Stimulated activated CD4-positive, alpha-beta T cell treated with anti-CD3 and anti-CD28 coated beads, TNF-alpha, amount 100 ng/mL, for 4 hours (primary cell): ENCODE measurements around the gene HELZ.

ENCODE experiments used
- DNase-seq, 3 experiments: peaks; one replicate each; pipeline ENCODE4 v3.0.0-alpha.2; 2020; ENCODE audit warnings: low read depth in 3 of 3

Gene HELZ

GRCh38 chr17:67079491-67079890 is 165.5 kb downstream of the HELZ start:
- no peak for DNase-seq

- DNase-seq = no peak
These were observed 166.7 kb downstream of the HELZ start for GRCh38 chr17:67078292-67078691.

DNA sequence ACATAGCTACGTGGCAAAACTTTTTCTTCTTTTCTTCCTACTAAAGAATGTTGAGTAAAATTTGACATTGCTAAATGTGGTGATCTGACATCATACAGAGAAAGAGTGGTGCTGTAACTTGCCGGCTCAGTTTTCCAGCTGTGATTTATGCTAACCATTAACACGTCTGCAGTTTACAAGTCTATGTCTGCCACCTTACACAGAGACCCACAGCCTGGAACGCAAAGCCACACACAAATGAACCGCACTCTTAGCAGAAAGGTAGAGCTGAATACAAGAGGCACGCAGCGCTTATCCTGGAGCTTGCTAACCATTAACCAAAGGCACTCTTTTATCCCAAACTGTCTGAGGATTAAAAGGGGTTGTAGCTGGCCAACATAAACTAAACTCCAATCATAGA is 168.7 kb downstream of the HELZ start:
- DNase-seq = no peak

DNA sequence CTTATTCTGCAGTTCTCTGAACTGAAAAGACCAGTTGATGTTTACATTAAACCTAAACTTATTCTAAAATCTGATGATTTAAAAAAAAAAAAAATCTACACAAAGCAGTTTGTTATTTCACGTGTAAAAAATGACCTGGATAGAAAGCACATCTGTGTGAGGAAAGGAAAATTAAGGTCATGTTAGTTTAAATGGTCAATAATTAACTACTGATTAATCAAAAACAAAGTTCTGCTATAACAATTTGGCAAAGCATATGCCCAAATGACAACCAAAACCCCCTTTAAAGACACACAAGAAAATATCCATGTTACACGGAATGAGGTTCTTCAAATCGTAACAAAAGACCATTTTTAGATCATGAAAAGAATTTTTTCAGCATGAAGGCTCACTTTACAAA is 170.2 kb downstream of the HELZ start:
- no peak for DNase-seq

DNA sequence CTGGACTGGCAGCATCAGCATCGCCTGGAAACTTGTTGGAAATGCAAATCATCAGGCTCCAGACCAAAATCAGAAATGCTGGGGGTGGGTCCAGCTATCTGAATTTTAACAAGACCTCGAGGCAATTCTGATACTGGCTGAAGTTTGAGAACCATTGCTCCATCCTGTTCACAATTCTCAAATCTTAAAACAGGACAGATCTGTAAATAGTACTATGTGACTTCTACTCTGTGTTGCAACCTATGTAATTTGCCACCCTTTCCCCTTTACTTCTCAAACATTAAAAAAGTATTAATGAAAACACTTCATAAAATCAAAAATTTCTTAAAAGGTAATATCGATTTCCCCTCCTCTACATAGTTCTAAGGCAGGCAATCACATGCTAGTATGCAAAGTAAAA is 172.1 kb downstream of the HELZ start:
- no peak for DNase-seq

DNA sequence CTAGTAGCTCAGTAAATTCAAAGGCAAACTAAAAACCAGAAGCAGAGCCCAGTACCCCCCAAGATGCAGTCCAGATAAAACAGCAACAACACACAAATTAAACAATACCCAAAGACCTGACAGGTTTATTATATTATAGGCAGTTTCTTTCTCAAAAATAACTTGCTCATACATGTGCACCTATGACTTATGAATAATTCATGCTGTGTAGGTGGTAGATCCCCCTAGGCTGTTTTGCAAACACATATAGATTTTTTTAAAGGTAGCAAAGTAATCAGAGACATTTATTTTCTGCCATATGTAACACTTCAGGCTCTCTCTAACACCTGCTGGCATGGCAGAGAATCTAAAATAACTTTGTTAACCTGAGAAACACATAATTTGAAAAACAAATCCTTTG is 173.4 kb downstream of the HELZ start:
- no peak for DNase-seq

DNA sequence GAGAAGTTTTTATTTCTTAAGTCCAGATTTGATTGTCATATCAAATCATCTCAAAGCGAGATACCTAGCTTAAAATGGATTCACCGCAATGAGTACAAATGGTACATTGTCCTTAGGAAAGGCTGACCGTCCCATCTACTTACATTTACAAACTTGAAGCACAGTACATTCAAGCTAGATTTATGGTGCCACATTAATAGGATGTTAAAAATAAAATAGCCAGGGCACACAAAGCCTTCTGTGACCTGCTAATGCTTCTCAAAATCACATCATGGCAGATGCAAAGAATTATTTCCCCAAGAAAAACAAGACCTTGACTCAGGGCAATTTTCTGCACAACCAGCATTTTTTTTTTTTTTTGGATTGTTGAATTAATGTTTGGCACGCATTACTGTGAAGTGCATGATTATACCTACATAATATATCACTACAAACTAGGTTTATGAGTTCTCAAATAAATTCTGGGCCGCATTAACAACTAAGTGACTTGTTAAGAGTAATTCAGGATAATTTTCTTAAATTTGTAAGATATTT is 175.3 kb downstream of the HELZ start:
- DNase-seq = no peak

DNA sequence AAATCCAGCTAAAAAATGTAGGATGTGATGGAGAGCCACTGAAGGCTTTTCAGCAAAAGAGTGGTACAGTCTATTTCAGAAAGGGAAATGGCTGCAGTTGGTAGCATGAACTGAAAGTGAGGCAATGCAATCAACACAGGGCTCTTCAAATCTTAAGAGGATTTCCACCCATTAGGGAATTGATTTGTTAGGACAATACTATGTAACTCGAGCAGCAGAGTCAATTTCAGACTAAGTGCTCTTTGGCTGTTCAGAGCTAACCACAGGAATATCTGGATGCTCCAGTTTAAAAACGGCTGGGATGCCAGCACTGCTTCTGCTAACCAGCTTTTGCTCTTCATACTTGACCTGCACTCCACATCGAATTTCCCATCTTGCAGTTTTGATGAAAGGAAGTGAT is 176.0 kb downstream of the HELZ start:
- DNase-seq = no peak

- DNase-seq = no peak
These were observed 177.2 kb downstream of the HELZ start for GRCh38 chr17:67067571-67068482.

DNA sequence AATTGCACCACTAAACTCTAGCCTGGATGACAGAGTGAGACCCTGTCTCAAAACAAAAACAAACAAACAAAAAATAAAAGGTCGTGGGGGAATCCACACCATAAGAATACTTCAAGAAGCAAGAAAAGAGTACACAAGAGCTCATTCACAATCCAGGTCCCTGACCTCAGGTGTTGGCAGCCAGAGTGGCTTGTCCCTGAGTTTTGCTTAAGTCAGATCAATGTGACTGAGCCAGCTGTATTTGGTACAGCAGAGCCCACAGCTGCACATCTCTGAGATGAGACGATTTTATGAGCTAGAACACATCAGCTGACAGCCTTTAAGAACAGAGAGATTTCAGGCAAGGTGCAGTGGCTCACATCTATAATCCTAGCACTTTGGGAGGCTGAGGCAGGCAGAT is 178.3 kb downstream of the HELZ start:
- DNase-seq = no peak

DNA sequence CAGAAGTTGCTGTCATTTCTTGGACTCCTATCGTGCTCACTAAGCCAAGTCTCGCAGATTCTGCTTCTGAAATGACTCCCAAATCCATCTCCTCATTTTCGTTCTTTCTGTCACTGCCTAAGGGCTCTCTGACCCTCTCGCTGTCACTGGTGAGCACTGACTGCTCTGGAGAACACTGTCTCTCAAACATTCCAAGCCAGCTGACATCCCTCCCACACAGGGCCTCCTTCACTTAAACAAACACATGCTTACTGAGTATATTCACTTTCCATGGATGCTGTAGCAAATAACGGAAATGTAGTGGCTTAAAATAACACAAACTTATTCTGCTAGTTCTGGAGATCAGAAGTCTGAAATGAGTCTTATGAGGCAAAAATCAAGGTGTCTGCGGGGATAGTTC is 181.9 kb downstream of the HELZ start:
- DNase-seq = no peak

GRCh38 chr17:67059372-67059771 is 185.6 kb downstream of the HELZ start:
- no peak for DNase-seq

- no peak for DNase-seq
These were observed 187.0 kb downstream of the HELZ start for GRCh38 chr17:67058036-67058435.

- DNase-seq = no peak
These were observed 188.1 kb downstream of the HELZ start for GRCh38 chr17:67056746-67057490.

GRCh38 chr17:67055811-67056745 is 188.9 kb downstream of the HELZ start:
- no peak for DNase-seq

- DNase-seq = no peak
These were observed 190.0 kb downstream of the HELZ start for GRCh38 chr17:67055041-67055443.

DNA sequence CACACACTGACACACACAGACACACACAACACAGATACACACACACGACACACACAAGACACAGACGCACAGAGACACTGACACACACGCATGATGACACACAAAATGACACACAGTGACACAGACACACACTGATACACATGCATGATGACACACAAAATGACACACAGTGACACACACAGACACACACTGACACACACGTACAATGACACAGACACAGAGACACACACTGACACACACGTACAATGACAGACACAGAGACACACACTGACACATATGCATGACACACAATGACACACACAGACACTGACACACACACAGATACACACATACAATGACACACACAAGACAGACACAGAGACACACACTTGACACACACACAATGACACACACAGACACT is 190.4 kb downstream of the HELZ start:
- DNase-seq = no peak

DNA sequence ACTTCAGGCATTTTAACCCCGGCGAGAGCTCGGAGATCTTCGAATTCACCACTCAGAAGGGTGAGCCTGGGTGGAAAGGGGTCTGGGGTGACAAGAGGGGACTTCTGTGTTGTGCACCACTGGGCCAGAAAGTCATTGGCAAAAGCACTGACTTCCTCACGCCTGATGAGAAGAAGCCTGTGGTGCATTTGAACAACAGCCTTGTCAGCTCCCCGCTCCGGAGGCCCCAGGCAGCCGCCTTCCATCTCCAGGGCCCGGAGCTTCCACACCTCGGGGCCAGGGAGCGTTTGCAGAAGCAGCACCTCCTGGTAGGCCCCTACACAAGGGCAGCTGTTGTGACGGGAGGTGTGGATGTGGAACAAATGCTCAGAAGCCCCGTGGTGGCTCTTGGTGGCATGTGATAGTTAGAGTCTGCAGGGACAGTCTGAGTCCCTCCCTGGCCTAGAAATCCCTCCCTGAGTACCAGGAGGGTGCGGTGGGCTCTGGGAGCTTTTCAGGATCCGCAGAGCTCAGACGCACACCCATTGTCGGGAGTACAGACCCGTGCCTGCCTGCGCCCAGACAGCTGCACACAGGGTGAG is 190.9 kb downstream of the HELZ start:
- DNase-seq = no peak

DNA sequence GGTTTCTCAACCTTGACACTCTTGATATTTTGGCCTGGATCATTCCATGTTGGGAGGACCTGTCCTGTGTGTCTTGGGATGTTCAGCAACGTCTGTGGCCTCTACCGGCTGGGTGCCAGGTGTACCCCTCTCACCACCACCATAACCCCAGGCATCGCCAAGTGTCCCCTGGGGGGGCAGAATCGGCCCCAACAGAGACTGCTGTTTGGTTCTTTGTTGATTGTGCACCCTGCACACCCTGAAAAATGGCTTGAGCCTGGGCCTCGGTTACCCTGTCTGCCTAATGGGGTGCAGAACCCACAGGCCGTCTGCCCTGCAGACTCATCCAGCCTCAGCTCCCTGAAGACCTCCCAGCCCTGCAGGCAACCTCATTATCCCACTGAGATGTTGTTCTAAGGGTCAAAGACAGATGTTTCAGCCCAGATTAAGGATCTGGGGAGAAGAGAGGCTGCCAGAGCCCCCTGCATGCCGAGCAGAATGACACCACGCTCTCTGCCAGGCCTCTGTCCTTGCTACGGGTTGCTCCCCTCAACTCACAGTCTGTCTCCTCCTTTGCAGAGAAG is 191.5 kb downstream of the HELZ start:
- DNase-seq = no peak

DNA sequence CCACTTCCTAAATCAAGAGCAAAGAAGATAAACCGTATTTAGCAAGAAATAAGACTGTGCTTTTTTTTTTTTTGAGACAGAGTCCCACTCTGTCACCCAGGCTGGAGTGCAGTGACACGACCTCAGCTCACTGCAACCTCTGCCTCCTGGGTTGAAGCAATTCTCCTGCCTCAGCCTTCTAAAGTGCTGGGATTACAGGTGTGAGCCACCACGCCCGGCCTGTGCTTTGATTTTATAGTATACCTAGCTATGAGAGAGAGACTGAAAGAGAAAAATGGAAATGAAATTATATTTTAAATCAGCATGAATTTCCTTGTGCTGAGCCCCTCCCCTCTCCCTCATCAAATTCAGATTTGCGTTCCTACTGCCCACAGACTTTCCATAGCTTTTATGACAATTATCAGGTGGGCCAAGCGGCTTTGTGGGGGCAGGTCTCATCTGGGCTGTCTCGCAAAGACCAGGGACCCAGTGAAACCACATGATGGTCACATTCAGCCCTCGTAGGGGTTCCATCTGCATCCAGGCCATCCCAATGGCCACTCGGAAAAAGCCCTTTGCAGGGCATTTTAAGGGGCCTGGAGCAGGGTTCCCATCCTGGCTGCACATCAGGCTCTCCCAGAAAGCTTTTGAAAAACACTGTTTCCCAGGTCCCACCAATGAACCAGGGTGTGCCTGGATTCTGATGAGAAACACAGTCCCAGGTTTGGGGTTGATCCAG is 192.1 kb downstream of the HELZ start:
- no peak for DNase-seq
